ENCODE results near the gene PRKCA. TPM values are rescaled to one million over a fixed set of nuclear protein-coding genes. Genes with fewer than 3 reads are reported as not detected.
A peak's percentile ranks its signal among the peaks of the same experiment; 100 is the strongest.

The PRKCA gene
- total and polyA plus RNA-seq, 2 of the 13 experiments (the other 11 are each of a cell fraction or from before 2014, with no cell fraction given) = 18.5 to 21.5 TPM

- no peak for TF ChIP-seq TIGD3 (CRISPR knock-in tag; IDR thresholded peaks at IDR 0.05; ENCODE audit: borderline replicate concordance)
- no peak for TF ChIP-seq GABPA (IDR thresholded peaks at IDR 0.05; ENCODE audit: low read depth, low read length)
- TF ChIP-seq GABPA (CRISPR knock-in tag; IDR thresholded peaks at IDR 0.05; ENCODE audit: low read depth) = no peak
- TF ChIP-seq ZNF781 (CRISPR knock-in tag; IDR thresholded peaks at IDR 0.05; ENCODE audit: borderline replicate concordance, not compliant biosample characterization) = peak; percentile 39
- TF ChIP-seq ZNF431 (CRISPR knock-in tag; IDR thresholded peaks at IDR 0.05; ENCODE audit: borderline replicate concordance, low read depth) = no peak
- no peak for TF ChIP-seq ZNF20 (CRISPR knock-in tag; IDR thresholded peaks at IDR 0.05)
- TF ChIP-seq BRCA1 (CRISPR knock-in tag; IDR thresholded peaks at IDR 0.05) = 0 out of 2 replicates have a peak, but pooled peaks have one; percentile 36
- no peak for TF ChIP-seq FOXM1 (CRISPR knock-in tag; IDR thresholded peaks at IDR 0.05)
- no peak for TF ChIP-seq ZNF121 (CRISPR knock-in tag; IDR thresholded peaks at IDR 0.05)
- no peak for TF ChIP-seq FOXK2 (IDR thresholded peaks at IDR 0.05)
- TF ChIP-seq ATF7 (IDR thresholded peaks at IDR 0.05) = no peak
- no peak for TF ChIP-seq ATF7 (CRISPR knock-in tag; IDR thresholded peaks at IDR 0.05)
- no peak for TF ChIP-seq ZNF333 (CRISPR knock-in tag; IDR thresholded peaks at IDR 0.05; ENCODE audit: borderline replicate concordance)
- no peak for TF ChIP-seq NR2F6 (IDR thresholded peaks at IDR 0.05)
- 0 out of 2 replicates have a peak, but pooled peaks have one; percentile 37 for TF ChIP-seq NR2F6 (CRISPR knock-in tag; IDR thresholded peaks at IDR 0.05)
- TF ChIP-seq MAZ (IDR thresholded peaks at IDR 0.05; ENCODE audit: borderline replicate concordance, low read depth, low read length) = no peak
- no peak for TF ChIP-seq MAZ (CRISPR knock-in tag; IDR thresholded peaks at IDR 0.05; ENCODE audit: low read depth)
- no peak for TF ChIP-seq LCORL (IDR thresholded peaks at IDR 0.05)
- TF ChIP-seq LCORL (CRISPR knock-in tag; IDR thresholded peaks at IDR 0.05) = peak; percentile 54; the same call in 1 of the 2 replicates
- 0 out of 2 replicates have a peak, but pooled peaks have one; percentile 61 for TF ChIP-seq ZNF740 (CRISPR knock-in tag; IDR thresholded peaks at IDR 0.05)
- TF ChIP-seq NCOA5 (CRISPR knock-in tag; IDR thresholded peaks at IDR 0.05) = no peak
- no peak for TF ChIP-seq ZNF569 (CRISPR knock-in tag; IDR thresholded peaks at IDR 0.05; ENCODE audit: borderline replicate concordance)
- peak; percentile 50; the same call in 1 of the 2 replicates for TF ChIP-seq ZNF263 (CRISPR knock-in tag; IDR thresholded peaks at IDR 0.05)
- no peak for TF ChIP-seq ZNF260 (CRISPR knock-in tag; IDR thresholded peaks at IDR 0.05; ENCODE audit: borderline replicate concordance, low read depth)
- no peak for TF ChIP-seq SSRP1 (CRISPR knock-in tag; IDR thresholded peaks at IDR 0.05)
Observed at GRCh38 chr17:66567234-66568170, 265.1 kb downstream of the PRKCA start (continued).

All from HepG2 (cell line).